Type B pancreatic cell (in vitro differentiated cells): ENCODE results near the gene HHAT. TPM values are rescaled to one million over a fixed set of nuclear protein-coding genes. Genes with fewer than 3 reads are reported as not detected.

Source experiments
- DNase-seq: peaks from one replicate; pipeline ENCODE4 v3.0.0; 2021; ENCODE audit warnings: mixed read lengths; ENCODE audit not compliant: unreplicated experiment; ENCODE audit errors: extremely low spot score
- H3K27ac Mint-ChIP-seq: 2 replicates; pipeline ENCODE4 v1.8.0; 2021; ENCODE audit warnings: mild to moderate bottlenecking, mixed read lengths
- H3K27me3 Mint-ChIP-seq: 2 replicates; pipeline ENCODE4 v1.8.0; 2021; ENCODE audit warnings: mixed read lengths
- H3K36me3 Mint-ChIP-seq: 2 replicates; pipeline ENCODE4 v1.8.0; 2021; ENCODE audit warnings: mixed read lengths
- H3K4me1 Mint-ChIP-seq: one replicate; pipeline ENCODE4 v1.8.0; 2021; ENCODE audit warnings: mixed read lengths; ENCODE audit not compliant: unreplicated experiment
- H3K4me3 Mint-ChIP-seq: 2 replicates; pipeline ENCODE4 v1.8.0; 2021; ENCODE audit warnings: mild to moderate bottlenecking, mixed read lengths
- H3K9me3 Mint-ChIP-seq: 2 replicates; pipeline ENCODE4 v1.8.0; 2021; ENCODE audit warnings: mixed read lengths
- CTCF ChIP-seq: fragments of 200-600 bp; sonication (generic); conservative IDR thresholded peaks from 2 replicates; pipeline ENCODE4 v1.5.0; 2021; ENCODE audit warnings: antibody characterized with exemption, mild to moderate bottlenecking
- total RNA-seq: library from RNA; stranded (reverse); gene quantifications from 2 replicates; pipeline ENCODE4 v1.2.1, GENCODE V29; 2021; ENCODE audit warnings: low replicate concordance

The HHAT gene
- total RNA-seq, 1 donor from 2014 or later: 9.0 TPM

DNA sequence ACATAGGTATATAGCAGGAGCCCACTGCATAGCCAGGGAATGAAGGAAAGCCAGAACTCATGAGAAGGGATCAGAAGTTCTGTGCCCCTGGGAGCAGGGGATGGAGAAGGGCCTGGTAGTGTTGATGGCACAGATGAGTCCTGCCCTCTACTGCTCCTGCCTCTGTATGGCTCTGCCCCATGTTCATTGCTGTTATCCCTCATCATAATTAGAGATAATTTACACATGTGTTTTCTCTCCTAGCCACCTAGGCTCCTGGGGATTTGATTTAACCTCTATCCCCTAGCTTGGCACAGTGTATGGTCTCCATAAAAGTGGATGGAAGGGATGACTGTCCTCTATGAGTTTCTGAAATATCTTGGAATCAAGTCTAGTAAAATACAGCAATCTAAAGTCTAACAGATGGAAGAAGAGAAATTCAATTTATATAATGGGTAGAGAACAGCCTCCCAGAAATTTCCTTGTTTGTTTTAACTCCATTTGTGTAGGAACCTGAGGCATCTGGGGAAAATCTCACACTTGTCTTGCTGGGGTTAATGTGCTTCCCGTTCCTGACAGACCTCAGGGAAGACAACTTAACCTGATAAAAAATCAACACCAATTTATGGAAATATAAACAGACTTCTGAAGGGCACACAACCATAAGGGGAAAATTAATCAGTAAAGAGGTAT lies 393.8 kb downstream of the HHAT start:
- Mint-ChIP-seq H3K36me3 (no peaks in the 10 kb centered on the region), H3K27me3 (no peaks in the 10 kb centered on the region), H3K9me3 (no peaks in the 10 kb centered on the region), H3K4me3 (no peak overlapping the region), H3K27ac (no peak overlapping the region), H3K4me1 (no peaks in the 10 kb centered on the region)
- DNase-seq: no peak
- no peak for TF ChIP-seq CTCF

- H3K36me3 Mint-ChIP-seq: no peaks in the 10 kb centered on the region
- H3K27me3 Mint-ChIP-seq: peaks cover 6% of the 10 kb centered on the region
- no peaks in the 10 kb centered on the region for H3K9me3 Mint-ChIP-seq
- no peaks in the 10 kb centered on the region for H3K4me1 Mint-ChIP-seq
- DNase-seq: no peak
- no peak for TF ChIP-seq CTCF
- no peak overlapping the region for H3K4me3 Mint-ChIP-seq
- no peak overlapping the region for H3K27ac Mint-ChIP-seq
These were observed 394.9 kb downstream of the HHAT start for GRCh38 chr1:210723646-210724045.

DNA sequence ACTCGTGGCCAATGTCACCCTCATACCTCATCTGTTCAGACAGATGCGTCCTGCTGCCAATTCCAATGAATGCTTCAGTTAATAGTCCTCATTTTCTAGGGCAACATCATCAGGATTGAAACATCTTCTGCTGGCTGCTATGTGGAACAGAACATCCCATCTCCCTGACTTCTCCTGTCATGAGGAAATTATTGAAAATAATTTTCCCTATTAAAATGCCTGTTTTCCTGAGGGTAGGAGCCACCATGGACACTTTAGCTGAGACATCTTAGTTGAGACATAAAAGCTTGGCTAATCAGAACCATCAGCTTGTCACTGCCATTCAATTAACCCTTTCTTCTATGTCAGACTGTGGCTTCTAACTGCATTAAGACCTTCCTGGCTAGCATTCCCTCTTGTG lies 396.1 kb downstream of the HHAT start:
- Mint-ChIP-seq H3K27ac (no peak overlapping the region), H3K27me3 (peaks cover 9% of the 10 kb centered on the region), H3K4me1 (no peaks in the 10 kb centered on the region), H3K36me3 (no peaks in the 10 kb centered on the region), H3K9me3 (no peaks in the 10 kb centered on the region), H3K4me3 (no peak overlapping the region)
- TF ChIP-seq CTCF: no peak
- DNase-seq: no peak

Other genes starting within 250 kb of the HHAT start
- 4.6 and 11.4 TPM in 2 replicates for gene SERTAD4, start 96.1 kb upstream of the HHAT start, total RNA-seq